Neural cell (in vitro differentiated cells): Measurements from ENCODE around the gene RASAL2. TPM values are rescaled to one million over a fixed set of nuclear protein-coding genes. Genes with fewer than 3 reads are reported as not detected.

Source experiments
- H2AFZ ChIP-seq: fragments of 200-600, 300-800 bp; sonication (generic), shearing (Covaris generic); 2 replicates; pipeline ENCODE4 v1.6.0; 2014; ENCODE audit warnings: low read depth, mild to moderate bottlenecking, antibody characterized with exemption, low read length, moderate library complexity
- H3F3A ChIP-seq: fragments of 200-600 bp; shearing (Covaris generic); 2 replicates; pipeline ENCODE4 v1.6.1; 2016; ENCODE audit warnings: mild to moderate bottlenecking, moderate library complexity, mixed read lengths, antibody characterized with exemption, low read length; ENCODE audit not compliant: insufficient read depth, poor library complexity, severe bottlenecking
- H3K27ac ChIP-seq: fragments of 200-600, 300-800 bp; sonication (generic), shearing (Covaris generic); 2 replicates; pipeline ENCODE4 v1.5.1; 2014; ENCODE audit warnings: mild to moderate bottlenecking, low read length, moderate library complexity
- H3K27me3 ChIP-seq: fragments of 300-800, 200-600 bp; sonication (generic), shearing (Covaris generic); 2 replicates; pipeline ENCODE4 v1.6.0; 2014; ENCODE audit warnings: mild to moderate bottlenecking, low read depth, low read length, moderate library complexity; ENCODE audit not compliant: insufficient read depth
- H3K36me3 ChIP-seq: fragments of 300-800, 200-600 bp; sonication (generic), shearing (Covaris generic); 2 replicates; pipeline ENCODE4 v1.5.1; 2014; ENCODE audit warnings: mild to moderate bottlenecking, antibody characterized with exemption, low read length, moderate library complexity; ENCODE audit not compliant: insufficient read depth
- H3K4me2 ChIP-seq: fragments of 300-800, 200-600 bp; sonication (generic), shearing (Covaris generic); 2 replicates; pipeline ENCODE4 v1.6.0; 2014; ENCODE audit warnings: mild to moderate bottlenecking, low read length
- H3K4me3 ChIP-seq: fragments of 300-800, 200-600 bp; sonication (generic), shearing (Covaris generic); 2 replicates; pipeline ENCODE4 v1.5.1; 2014; ENCODE audit warnings: mild to moderate bottlenecking, low read length, moderate library complexity
- H3K79me2 ChIP-seq: fragments of 200-600 bp; shearing (Covaris generic); replicated peaks from 2 replicates; pipeline ENCODE4 v1.6.0; 2014; ENCODE audit warnings: mild to moderate bottlenecking, low read length, moderate library complexity; ENCODE audit not compliant: insufficient read depth
- H3K9ac ChIP-seq: fragments of 300-800, 200-600 bp; sonication (generic), shearing (Covaris generic); 2 replicates; pipeline ENCODE4 v1.6.1; 2016; ENCODE audit warnings: mild to moderate bottlenecking, low read length, mixed read lengths
- H3K9me2 ChIP-seq: fragments of 200-600 bp; shearing (Covaris generic); 2 replicates; pipeline ENCODE4 v1.6.1; 2016; ENCODE audit warnings: mild to moderate bottlenecking, low read length, mixed read lengths; ENCODE audit not compliant: insufficient read depth
- H3K9me3 ChIP-seq: fragments of 200-600, 300-800 bp; sonication (generic), shearing (Covaris generic); 2 replicates; pipeline ENCODE4 v1.6.1; 2016; ENCODE audit warnings: mild to moderate bottlenecking, mixed run types, low read length, moderate library complexity, mixed read lengths
- H4K20me1 ChIP-seq: fragments of 200-600 bp; shearing (Covaris generic); 2 replicates; pipeline ENCODE4 v1.6.1; 2016; ENCODE audit warnings: mild to moderate bottlenecking, mixed run types; ENCODE audit not compliant: insufficient read depth
- EP300 ChIP-seq: fragments of 450-650 bp; conservative IDR thresholded peaks from 2 replicates; pipeline ENCODE4 v1.6.1; 2014; ENCODE audit warnings: antibody characterized with exemption, mild to moderate bottlenecking, moderate library complexity; ENCODE audit not compliant: poor library complexity, severe bottlenecking
- EZH2 ChIP-seq: fragments of 200-600, 300-800 bp; shearing (Covaris generic), sonication (generic); IDR thresholded peaks from 2 replicates; pipeline ENCODE4 v1.6.1; 2014; ENCODE audit warnings: antibody characterized with exemption, low read length, borderline replicate concordance, mild to moderate bottlenecking; ENCODE audit not compliant: insufficient read depth, poor library complexity, severe bottlenecking
- MXI1 ChIP-seq: fragments of 450-650 bp; conservative IDR thresholded peaks from 2 replicates; pipeline ENCODE4 v1.6.1; 2014; ENCODE audit warnings: antibody characterized with exemption, mild to moderate bottlenecking; ENCODE audit not compliant: poor library complexity, severe bottlenecking
- POLR2AphosphoS5 ChIP-seq: IDR thresholded peaks from 2 replicates; pipeline ENCODE4 v1.6.1; 2012
- RAD21 ChIP-seq: fragments of 450-650 bp; conservative IDR thresholded peaks from 2 replicates; pipeline ENCODE4 v1.6.1; 2014; ENCODE audit warnings: antibody characterized with exemption, mild to moderate bottlenecking, moderate library complexity
- SMC3 ChIP-seq: fragments of 450-650 bp; conservative IDR thresholded peaks from 2 replicates; pipeline ENCODE4 v1.6.1; 2014; ENCODE audit warnings: antibody characterized with exemption, mild to moderate bottlenecking, moderate library complexity; ENCODE audit not compliant: poor library complexity
- TAF1 ChIP-seq: IDR thresholded peaks from 2 replicates; pipeline ENCODE4 v1.6.1; 2012; ENCODE audit warnings: low read depth
- polyA plus RNA-seq: library from polyadenylated mRNA; depleted of rRNA; stranded (reverse); fragments of >200 nt; gene quantifications from 2 replicates; pipeline ENCODE4 v1.2.3, GENCODE V29; 2014
- TF ChIP-seq, protein P1 (sequence below): IDR thresholded peaks from 2 replicates; pipeline ENCODE4 v1.6.1; 2012; ENCODE audit warnings: borderline replicate concordance
- TF ChIP-seq, protein P2 (sequence below): fragments of 450-650 bp; IDR thresholded peaks from 2 replicates; pipeline ENCODE4 v1.5.1; 2014; ENCODE audit warnings: antibody characterized with exemption, mild to moderate bottlenecking, moderate library complexity; ENCODE audit not compliant: poor library complexity, severe bottlenecking

Gene RASAL2
- polyA plus RNA-seq, 1 donor from 2014 or later, result 73.3 TPM

DNA sequence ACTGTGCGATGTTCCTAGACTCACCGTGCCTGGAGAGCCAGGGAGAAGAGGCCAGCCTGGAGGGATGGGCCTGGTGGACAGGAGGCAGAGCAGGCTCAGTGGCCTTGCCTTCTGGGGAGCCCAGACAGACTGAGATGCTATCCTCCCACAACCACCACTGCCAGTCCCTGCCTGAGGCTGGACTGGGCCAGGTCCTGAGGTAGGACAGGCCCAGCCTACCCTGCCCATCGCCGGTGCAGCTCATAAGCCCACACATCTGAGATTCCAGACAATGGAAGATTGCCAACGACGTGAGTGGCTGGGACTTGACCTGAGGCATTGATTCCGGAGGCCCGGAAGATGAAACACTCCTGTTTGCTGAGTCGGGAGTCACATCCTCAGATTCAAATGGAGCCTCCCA is 397.1 kb downstream of the RASAL2 start:
- Histone ChIP-seq H3K36me3 (no peaks in the 10 kb centered on the region), H3K9me2 (no peaks in the 10 kb centered on the region), H3K4me2 (no peak overlapping the region), H4K20me1 (no peaks in the 10 kb centered on the region), H3F3A (no peaks in the 10 kb centered on the region), H3K27me3 (no peaks in the 10 kb centered on the region), H3K9ac (no peak overlapping the region), H3K27ac (no peak overlapping the region), H3K9me3 (no peaks in the 10 kb centered on the region), H3K4me3 (no peak overlapping the region), H2AFZ (no peak overlapping the region), H3K79me2 (no peaks in the 10 kb centered on the region)
- TF ChIP-seq RAD21 (no peak), POLR2AphosphoS5 (no peak), EZH2 (no peak), MXI1 (no peak), SMC3 (no peak), EP300 (no peak)
- TF ChIP-seq, protein P1, sequence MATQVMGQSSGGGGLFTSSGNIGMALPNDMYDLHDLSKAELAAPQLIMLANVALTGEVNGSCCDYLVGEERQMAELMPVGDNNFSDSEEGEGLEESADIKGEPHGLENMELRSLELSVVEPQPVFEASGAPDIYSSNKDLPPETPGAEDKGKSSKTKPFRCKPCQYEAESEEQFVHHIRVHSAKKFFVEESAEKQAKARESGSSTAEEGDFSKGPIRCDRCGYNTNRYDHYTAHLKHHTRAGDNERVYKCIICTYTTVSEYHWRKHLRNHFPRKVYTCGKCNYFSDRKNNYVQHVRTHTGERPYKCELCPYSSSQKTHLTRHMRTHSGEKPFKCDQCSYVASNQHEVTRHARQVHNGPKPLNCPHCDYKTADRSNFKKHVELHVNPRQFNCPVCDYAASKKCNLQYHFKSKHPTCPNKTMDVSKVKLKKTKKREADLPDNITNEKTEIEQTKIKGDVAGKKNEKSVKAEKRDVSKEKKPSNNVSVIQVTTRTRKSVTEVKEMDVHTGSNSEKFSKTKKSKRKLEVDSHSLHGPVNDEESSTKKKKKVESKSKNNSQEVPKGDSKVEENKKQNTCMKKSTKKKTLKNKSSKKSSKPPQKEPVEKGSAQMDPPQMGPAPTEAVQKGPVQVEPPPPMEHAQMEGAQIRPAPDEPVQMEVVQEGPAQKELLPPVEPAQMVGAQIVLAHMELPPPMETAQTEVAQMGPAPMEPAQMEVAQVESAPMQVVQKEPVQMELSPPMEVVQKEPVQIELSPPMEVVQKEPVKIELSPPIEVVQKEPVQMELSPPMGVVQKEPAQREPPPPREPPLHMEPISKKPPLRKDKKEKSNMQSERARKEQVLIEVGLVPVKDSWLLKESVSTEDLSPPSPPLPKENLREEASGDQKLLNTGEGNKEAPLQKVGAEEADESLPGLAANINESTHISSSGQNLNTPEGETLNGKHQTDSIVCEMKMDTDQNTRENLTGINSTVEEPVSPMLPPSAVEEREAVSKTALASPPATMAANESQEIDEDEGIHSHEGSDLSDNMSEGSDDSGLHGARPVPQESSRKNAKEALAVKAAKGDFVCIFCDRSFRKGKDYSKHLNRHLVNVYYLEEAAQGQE, result no peak

DNA sequence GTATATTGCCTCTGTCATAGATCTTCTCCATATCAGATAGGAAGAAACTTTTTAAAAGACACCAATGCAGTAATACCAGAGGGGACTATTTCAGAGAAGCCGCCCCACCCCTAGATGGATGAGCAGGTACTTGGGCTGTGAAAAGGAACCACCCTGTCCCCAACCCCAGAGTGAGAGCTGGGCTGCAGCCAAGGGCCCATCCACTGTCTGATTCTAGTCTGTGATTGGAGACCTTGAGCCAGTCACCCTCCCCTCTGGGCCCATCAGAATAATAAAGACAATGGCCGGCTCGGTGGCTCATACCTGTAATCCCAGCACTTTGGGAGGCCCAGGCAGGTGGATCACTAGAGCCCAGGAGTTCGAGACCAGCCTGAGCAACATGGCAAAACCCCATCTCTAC is 397.8 kb downstream of the RASAL2 start:
- no peaks in the 10 kb centered on the region for H3K9me3 ChIP-seq
- H3K79me2 ChIP-seq, result no peaks in the 10 kb centered on the region
- H3K4me3 ChIP-seq, result no peak overlapping the region
- no peaks in the 10 kb centered on the region for H3F3A ChIP-seq
- no peak overlapping the region for H3K4me2 ChIP-seq
- H3K9ac ChIP-seq, result no peak overlapping the region
- H4K20me1 ChIP-seq, result no peaks in the 10 kb centered on the region
- H3K36me3 ChIP-seq, result no peaks in the 10 kb centered on the region
- no peaks in the 10 kb centered on the region for H3K9me2 ChIP-seq
- H3K27ac ChIP-seq, result no peak overlapping the region
- no peak overlapping the region for H2AFZ ChIP-seq
- H3K27me3 ChIP-seq, result no peaks in the 10 kb centered on the region
- TF ChIP-seq MXI1 (no peak), RAD21 (no peak), TAF1 (no peak), POLR2AphosphoS5 (no peak), EZH2 (no peak), EP300 (no peak), SMC3 (no peak)
- TF ChIP-seq, protein P1, result no peak
- TF ChIP-seq, protein P2, sequence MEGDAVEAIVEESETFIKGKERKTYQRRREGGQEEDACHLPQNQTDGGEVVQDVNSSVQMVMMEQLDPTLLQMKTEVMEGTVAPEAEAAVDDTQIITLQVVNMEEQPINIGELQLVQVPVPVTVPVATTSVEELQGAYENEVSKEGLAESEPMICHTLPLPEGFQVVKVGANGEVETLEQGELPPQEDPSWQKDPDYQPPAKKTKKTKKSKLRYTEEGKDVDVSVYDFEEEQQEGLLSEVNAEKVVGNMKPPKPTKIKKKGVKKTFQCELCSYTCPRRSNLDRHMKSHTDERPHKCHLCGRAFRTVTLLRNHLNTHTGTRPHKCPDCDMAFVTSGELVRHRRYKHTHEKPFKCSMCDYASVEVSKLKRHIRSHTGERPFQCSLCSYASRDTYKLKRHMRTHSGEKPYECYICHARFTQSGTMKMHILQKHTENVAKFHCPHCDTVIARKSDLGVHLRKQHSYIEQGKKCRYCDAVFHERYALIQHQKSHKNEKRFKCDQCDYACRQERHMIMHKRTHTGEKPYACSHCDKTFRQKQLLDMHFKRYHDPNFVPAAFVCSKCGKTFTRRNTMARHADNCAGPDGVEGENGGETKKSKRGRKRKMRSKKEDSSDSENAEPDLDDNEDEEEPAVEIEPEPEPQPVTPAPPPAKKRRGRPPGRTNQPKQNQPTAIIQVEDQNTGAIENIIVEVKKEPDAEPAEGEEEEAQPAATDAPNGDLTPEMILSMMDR, result no peak
